ENCODE data around the gene CT45A3.

- TF ChIP-seq CTCF (IDR thresholded peaks at IDR 0.05; ENCODE audit: insufficient read depth, low read depth, low read length), result no peak
- TF ChIP-seq EZH2 (IDR thresholded peaks at IDR 0.05; ENCODE audit: insufficient read depth, low read length), result no peak
Measured at GRCh38 chrX:135713795-135714194, 54.2 kb downstream of the CT45A3 start.

All from astrocyte (in vitro differentiated cells and primary cell).